Activated naive CD4-positive, alpha-beta T cell treated with anti-CD3 and anti-CD28 coated beads, Interleukin-2, amount 50 U/mL, for 16 hours (primary cell): ENCODE data around the gene LBHD2.
"Not testable (repeated sequence)": the region's sequence is repeated elsewhere in the genome, so short reads cannot be mapped to it uniquely, and the experiment has no call there.

ENCODE experiments used
- DNase-seq: peaks from one replicate; pipeline ENCODE4 v3.0.0-alpha.2; 2020

LBHD2 gene

GRCh38 chr14:103084021-103084919 lies at the start of gene LBHD2:
TSS of gene LBHD2 (plus strand) at chr14:103084210. CDS start at chr14:103086013, 1,803 bp downstream.
- no peak for DNase-seq

- no peak for DNase-seq
These were observed 42.5 kb upstream of the LBHD2 start for GRCh38 chr14:103041464-103041863.

- no peak for DNase-seq
These were observed 40.6 kb upstream of the LBHD2 start for GRCh38 chr14:103043257-103044015.

- DNase-seq = no peak
These were observed 38.6 kb upstream of the LBHD2 start for GRCh38 chr14:103045371-103045869.

- DNase-seq = not testable (repeated sequence)
These were observed 36.6 kb upstream of the LBHD2 start for GRCh38 chr14:103047453-103047852.

GRCh38 chr14:103050935-103051334 lies 33.1 kb upstream of the LBHD2 start:
- no peak for DNase-seq

GRCh38 chr14:103052407-103052806 lies 31.6 kb upstream of the LBHD2 start:
- DNase-seq = no peak

GRCh38 chr14:103055695-103056094 lies 28.3 kb upstream of the LBHD2 start:
- no peak for DNase-seq

GRCh38 chr14:103056322-103057027 lies 27.5 kb upstream of the LBHD2 start:
- no peak for DNase-seq

- no peak for DNase-seq
These were observed 27.0 kb upstream of the LBHD2 start for GRCh38 chr14:103057028-103057371.

- DNase-seq = peak; percentile 50
These were observed 26.4 kb upstream of the LBHD2 start, which contains the start of gene CDC42BPB for GRCh38 chr14:103057372-103058163. TSS of gene CDC42BPB (minus strand) at chr14:103057549. CDS start at chr14:103057173, 376 bp downstream.

- no peak for DNase-seq
These were observed 25.6 kb upstream of the LBHD2 start for GRCh38 chr14:103058164-103059055.

- no peak for DNase-seq
These were observed 24.5 kb upstream of the LBHD2 start for GRCh38 chr14:103059556-103059955.

GRCh38 chr14:103061482-103061976 lies 22.5 kb upstream of the LBHD2 start:
- DNase-seq = no peak

GRCh38 chr14:103064436-103064835 lies 19.6 kb upstream of the LBHD2 start:
- no peak for DNase-seq

GRCh38 chr14:103064978-103065377 lies 19.0 kb upstream of the LBHD2 start:
- no peak for DNase-seq

- no peak for DNase-seq
These were observed 18.1 kb upstream of the LBHD2 start for GRCh38 chr14:103065861-103066260.

- no peak for DNase-seq
These were observed 17.6 kb upstream of the LBHD2 start for GRCh38 chr14:103066399-103066798.

GRCh38 chr14:103067231-103067954 lies 16.6 kb upstream of the LBHD2 start:
- no peak for DNase-seq
